BJ (cell line): Measurements from ENCODE around the gene ZNRF4. TPM values are rescaled to one million over a fixed set of nuclear protein-coding genes. Genes with fewer than 3 reads are reported as not detected.
"Not testable (repeated sequence)": the region's sequence is repeated elsewhere in the genome, so short reads cannot be mapped to it uniquely, and the experiment has no call there.

Experiments
- CTCF ChIA-PET: fragments of 350-600 bp; formaldehyde crosslinking; extraction: SDS; loops from one replicate; lab custom pipeline; 2021; ENCODE audit warnings: antibody characterized with exemption, inconsistent platforms; lab: Yijun Ruan, JAX
- POLR2A ChIA-PET: fragments of 300-600 bp; sonication (Branson Sonifier 250); formaldehyde crosslinking; extraction: SDS; loops from one replicate; lab custom pipeline; 2021; ENCODE audit warnings: antibody characterized with exemption; lab: Charles Lee
- DNase-seq: peaks from one replicate; pipeline ENCODE4 v3.0.0-alpha.2; 2011; ENCODE audit warnings: low read depth
- H3K27me3 ChIP-seq: 2 replicates; pipeline ENCODE4 v1.6.0; 2011; ENCODE audit warnings: low read length; ENCODE audit not compliant: control insufficient read depth, insufficient read depth
- H3K36me3 ChIP-seq: 2 replicates; pipeline ENCODE4 v1.5.1; 2011; ENCODE audit warnings: low read length; ENCODE audit not compliant: control insufficient read depth, insufficient read depth
- H3K4me3 ChIP-seq: 2 replicates; pipeline ENCODE4 v1.5.1; 2011; ENCODE audit warnings: low read depth, mild to moderate bottlenecking, control low read depth, low read length
- CTCF ChIP-seq: IDR thresholded peaks from 2 replicates; pipeline ENCODE4 v1.5.1; 2011; ENCODE audit warnings: low read depth, mild to moderate bottlenecking, control low read depth, inconsistent platforms, low read length, moderate library complexity; ENCODE audit not compliant: insufficient read depth
- polyA plus RNA-seq: library from polyadenylated mRNA; depleted of rRNA; stranded (reverse); fragments of >200 nt; gene quantifications from 2 replicates; pipeline ENCODE4 v1.2.3, GENCODE V29; 2011

Gene ZNRF4
- polyA plus RNA-seq, 1 experiment, result not detected

GRCh38 chr19:5436106-5436947 lies 18.9 kb upstream of the ZNRF4 start:
- CTCF ChIA-PET, result interaction anchor here (0.7 kb wide), 1 partner anchor 67 kb away, joined by 4 read pairs; no protein-coding TSS in a partner anchor

GRCh38 chr19:5436948-5437306 lies 18.3 kb upstream of the ZNRF4 start:
- no peak for TF ChIP-seq CTCF
- ChIA-PET POLR2A (interaction anchor here (0.7 kb wide), 1 partner anchor 393 kb away, joined by 16 read pairs; no protein-coding TSS in a partner anchor), CTCF (interaction anchor here (0.7 kb wide), 1 partner anchor 68 kb away, joined by 4 read pairs; no protein-coding TSS in a partner anchor)
- H3K4me3 ChIP-seq, result peak overlapping the region; percentile 40
- H3K36me3 ChIP-seq, result no peaks in the 10 kb centered on the region
- no peak for DNase-seq
- no peaks in the 10 kb centered on the region for H3K27me3 ChIP-seq

More at GRCh38 chr19:5436106-5436947, 18.9 kb upstream of the ZNRF4 start:
- POLR2A ChIA-PET, result interaction anchor here (0.7 kb wide), 1 partner anchor 392 kb away, joined by 16 read pairs; no protein-coding TSS in a partner anchor
- peak; percentile 2 for DNase-seq
- no peak for TF ChIP-seq CTCF
- no peaks in the 10 kb centered on the region for H3K36me3 ChIP-seq
- no peaks in the 10 kb centered on the region for H3K27me3 ChIP-seq
- peak overlapping the region; percentile 40 for H3K4me3 ChIP-seq

GRCh38 chr19:5438756-5439155 lies 16.5 kb upstream of the ZNRF4 start:
- DNase-seq, H3K4me3 ChIP-seq, POLR2A ChIA-PET, H3K27me3 ChIP-seq, H3K36me3 ChIP-seq, CTCF ChIA-PET: not testable (repeated sequence)

- POLR2A ChIA-PET, result no interaction called here
- no peak for DNase-seq
- TF ChIP-seq CTCF, result no peak
- Histone ChIP-seq H3K36me3 (no peaks in the 10 kb centered on the region), H3K4me3 (no peak overlapping the region), H3K27me3 (0 out of 2 replicates have a peak, but pooled peaks cover 1% of the 10 kb centered on the region)
- CTCF ChIA-PET, result no interaction called here
These were observed 15.8 kb upstream of the ZNRF4 start for GRCh38 chr19:5439452-5439851.

DNA sequence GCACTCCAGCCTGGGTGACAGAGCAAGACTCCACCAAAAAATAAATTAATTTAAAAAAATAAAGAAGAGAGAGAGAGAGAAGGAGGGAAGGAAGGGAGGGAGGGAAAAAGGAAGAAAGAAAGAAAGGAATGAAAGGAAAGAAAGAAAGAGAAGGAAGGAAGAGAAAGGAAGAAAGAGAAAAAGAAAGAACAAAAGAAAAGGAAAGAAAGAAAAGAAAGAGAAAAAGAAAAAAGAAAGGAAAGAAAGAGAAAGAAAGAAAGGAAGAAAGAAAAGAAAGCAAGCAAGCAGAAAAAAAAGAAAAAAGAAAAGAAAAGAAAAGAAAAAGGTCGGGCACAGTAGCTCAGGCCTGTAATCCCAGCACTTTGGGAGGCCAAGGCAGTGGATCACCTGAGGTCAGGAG lies 14.9 kb upstream of the ZNRF4 start:
- 0 out of 2 replicates have a peak, but pooled peaks cover 1% of the 10 kb centered on the region for H3K27me3 ChIP-seq
- TF ChIP-seq CTCF, result no peak
- no peak overlapping the region for H3K4me3 ChIP-seq
- ChIA-PET POLR2A (no interaction called here), CTCF (no interaction called here)
- no peak for DNase-seq
- H3K36me3 ChIP-seq, result no peaks in the 10 kb centered on the region
